Endothelial cell of umbilical vein (primary cell): ENCODE measurements around the gene RYR3. TPM values are rescaled to one million over a fixed set of nuclear protein-coding genes. Genes with fewer than 3 reads are reported as not detected.

Experiments
- BruUV-seq: library from RNA; stranded (reverse); fragments of 400-500 nt; replicated peaks from 2 replicates; lab custom pipeline; 2021; lab: Mats Ljungman, UMichigan
- CTCF ChIA-PET: fragments of 300-600, 350-600 bp; sonication (Branson Sonifier 250); formaldehyde crosslinking; loops from one replicate; lab custom pipeline; 2021; ENCODE audit warnings: antibody characterized with exemption, inconsistent platforms; lab: Charles Lee
- POLR2A ChIA-PET: fragments of 300-600, 350-600 bp; sonication (Branson Sonifier 250); formaldehyde crosslinking; loops from one replicate; lab custom pipeline; 2021; ENCODE audit warnings: antibody characterized with exemption, inconsistent platforms; lab: Charles Lee
- DNase-seq: peaks from one replicate; pipeline ENCODE4 v3.0.0-alpha.2; 2011; ENCODE audit warnings: low read depth, low spot score
- FAIRE-seq: peaks from 2 replicates; lab custom pipeline; 2011; peaks lifted over from hg19 to GRCh38; lab: Jason Lieb, UNC
- H2AFZ ChIP-seq: 2 replicates; pipeline ENCODE4 v1.6.0; 2012; ENCODE audit warnings: low read depth, low read length, control low read depth, inconsistent platforms
- H3K27ac ChIP-seq: 2 replicates; pipeline ENCODE4 v1.5.1; 2011; ENCODE audit warnings: low read depth, mild to moderate bottlenecking, control low read depth, low read length, moderate library complexity; ENCODE audit not compliant: insufficient read depth
- H3K27me3 ChIP-seq, 2 experiments: 2 replicates each; pipeline versions ENCODE4 v1.6.0 to v1.6.1; 2011; ENCODE audit warnings: low read length in 2 of 2, mixed read lengths in 1 of 2; ENCODE audit not compliant: control insufficient read depth in 2 of 2, insufficient read depth in 2 of 2
- H3K36me3 ChIP-seq, 2 experiments: 2 replicates in 1 of 2; 3 replicates in 1 of 2; pipeline ENCODE4 v1.5.1; 2011; ENCODE audit warnings: low read length in 2 of 2, mild to moderate bottlenecking in 1 of 2, moderate library complexity in 1 of 2; ENCODE audit not compliant: control insufficient read depth in 2 of 2, insufficient read depth in 2 of 2; ENCODE audit errors: extremely low read depth in 1 of 2
- H3K4me1 ChIP-seq: 3 replicates; pipeline ENCODE4 v1.5.1; 2011; ENCODE audit warnings: mild to moderate bottlenecking, low read length; ENCODE audit not compliant: control insufficient read depth, insufficient read depth; ENCODE audit errors: extremely low read depth
- H3K4me2 ChIP-seq: 2 replicates; pipeline ENCODE4 v1.6.1; 2011; ENCODE audit warnings: low read length, control low read depth, mixed read lengths; ENCODE audit not compliant: insufficient read depth
- H3K4me3 ChIP-seq, 3 experiments: fragments of 200-600 bp in 1 of 3; sonication (generic), shearing (Covaris generic) in 1 of 3; replicated peaks in 1 of 3; 2 replicates each; pipeline ENCODE4 v1.5.1; 2011 to 2016; ENCODE audit warnings: control low read depth in 3 of 3, low read length in 3 of 3, mild to moderate bottlenecking in 2 of 3, inconsistent platforms in 1 of 3, low read depth in 1 of 3, moderate library complexity in 1 of 3; ENCODE audit not compliant: insufficient read depth in 1 of 3
- H3K79me2 ChIP-seq: 2 replicates; pipeline ENCODE4 v1.6.0; 2012; ENCODE audit warnings: low read length, inconsistent platforms; ENCODE audit not compliant: control insufficient read depth, insufficient read depth
- H3K9ac ChIP-seq: replicated peaks from 2 replicates; pipeline ENCODE3; 2011; ENCODE audit warnings: low read length, control low read depth; ENCODE audit not compliant: insufficient read depth; ENCODE audit errors: extremely low read depth
- H3K9me1 ChIP-seq: replicated peaks from 3 replicates; pipeline ENCODE4 v1.6.0; 2011; ENCODE audit warnings: mild to moderate bottlenecking, low read length; ENCODE audit not compliant: control insufficient read depth, insufficient read depth; ENCODE audit errors: extremely low read depth
- H3K9me3 ChIP-seq: replicated peaks from 2 replicates; pipeline ENCODE4 v1.5.1; 2012; ENCODE audit warnings: low read length, inconsistent platforms; ENCODE audit not compliant: control insufficient read depth, insufficient read depth
- H4K20me1 ChIP-seq: replicated peaks from 2 replicates; pipeline ENCODE3; 2011; ENCODE audit warnings: mild to moderate bottlenecking, low read length; ENCODE audit not compliant: control insufficient read depth, insufficient read depth; ENCODE audit errors: extremely low read depth
- CTCF ChIP-seq, 2 donors: IDR thresholded peaks; 1 replicate in 1 of 2; 2 replicates in 1 of 2; pipeline ENCODE4 v1.5.1; 2011; ENCODE audit warnings: low read length in 2 of 2, mild to moderate bottlenecking in 2 of 2, moderate library complexity in 2 of 2, control low read depth in 1 of 2, inconsistent platforms in 1 of 2, low read depth in 1 of 2; ENCODE audit not compliant: insufficient read depth in 1 of 2; ENCODE audit errors: extremely low read depth in 1 of 2
- EZH2 ChIP-seq: IDR thresholded peaks from 2 replicates; pipeline ENCODE4 v1.6.1; 2012; ENCODE audit warnings: borderline replicate concordance, low read depth, mild to moderate bottlenecking, moderate library complexity, low read length, inconsistent platforms; ENCODE audit not compliant: severe bottlenecking
- FOS ChIP-seq: IDR thresholded peaks from 2 replicates; pipeline ENCODE4 v1.6.1; 2011; ENCODE audit warnings: mild to moderate bottlenecking, low read length, moderate library complexity, borderline replicate concordance; ENCODE audit not compliant: insufficient read depth
- GATA2 ChIP-seq: IDR thresholded peaks from 2 replicates; pipeline ENCODE4 v1.7.0; 2011; ENCODE audit warnings: low read depth, mild to moderate bottlenecking, moderate library complexity, mixed read lengths, low read length; ENCODE audit not compliant: insufficient read length, insufficient read depth
- JUN ChIP-seq: IDR thresholded peaks from 2 replicates; pipeline ENCODE4 v1.6.1; 2011; ENCODE audit warnings: borderline replicate concordance, low read depth; ENCODE audit not compliant: insufficient read length, insufficient read depth
- MAX ChIP-seq: IDR thresholded peaks from 2 replicates; pipeline ENCODE4 v1.6.1; 2011; ENCODE audit not compliant: insufficient read depth, insufficient read length
- MYC ChIP-seq: IDR thresholded peaks from one replicate; pipeline ENCODE4 v1.6.1; 2011; ENCODE audit warnings: mild to moderate bottlenecking, low read depth, low read length
- POLR2A ChIP-seq: IDR thresholded peaks from 2 replicates; pipeline ENCODE4 v1.6.1; 2012; ENCODE audit warnings: low read depth, mild to moderate bottlenecking, control low read depth, low read length
- POLR2AphosphoS5 ChIP-seq: IDR thresholded peaks from 2 replicates; pipeline ENCODE4 v1.6.1; 2012; ENCODE audit warnings: low read depth, mild to moderate bottlenecking, control low read depth, low read length, moderate library complexity; ENCODE audit not compliant: insufficient read depth
- dilution Hi-C: fragments of 300-500 bp; cut with MboI; formaldehyde crosslinking; loops from one replicate; pipeline ENCODE4 v1.15.0; 2019; ENCODE audit warnings: low sequenced_read_pairs; ENCODE audit not compliant: extremely low pct_ligation_motif_present
- intact Hi-C: fragments of 100-400 bp; cut with micrococcal nuclease; formaldehyde crosslinking; loops from one replicate; pipeline ENCODE4 v1.10.0; 2022
- polyA plus RNA-seq, 4 experiments: library from polyadenylated mRNA; depleted of rRNA in 3 of 4; stranded (reverse) in 3 of 4; unstranded in 1 of 4; fragments of >200 nt; gene quantifications; 2 replicates each; pipeline versions ENCODE4 v1.2.1 to v1.2.3, GENCODE V29; 2011 to 2012; ENCODE audit warnings: missing spikeins in 1 of 4
- total RNA-seq: library from RNA; stranded (reverse); gene quantifications from 2 replicates; pipeline ENCODE4 v1.2.3, GENCODE V29; 2021

RYR3 gene
- total and polyA plus RNA-seq, 2 donors (not counting 3 experiments of a cell fraction or from before 2014, with no cell fraction given) = not detected

- H3K9me3 ChIP-seq = no peaks in the 10 kb centered on the region
- H2AFZ ChIP-seq = no peak overlapping the region
- no peaks in the 10 kb centered on the region for H3K36me3 ChIP-seq
- no peaks in the 10 kb centered on the region for H3K9me1 ChIP-seq
- intact Hi-C loops (no loop called here), dilution Hi-C loops (no loop called here)
- H3K4me1 ChIP-seq = peaks cover 3% of the 10 kb centered on the region
- TF ChIP-seq JUN (no peak), GATA2 (no peak), POLR2A (no peak), EZH2 (no peak), POLR2AphosphoS5 (no peak), MAX (no peak), FOS (no peak), MYC (no peak), CTCF (IDR thresholded peaks at IDR 0.05; ENCODE audit: extremely low read depth in 1 of 2, insufficient read depth in 1 of 2, low read depth in 1 of 2, low read length in 2 of 2) (no peak)
- no peak overlapping the region for H3K27ac ChIP-seq
- H4K20me1 ChIP-seq = no peaks in the 10 kb centered on the region
- no peaks in the 10 kb centered on the region for H3K79me2 ChIP-seq
- no peak overlapping the region for H3K4me2 ChIP-seq
- H3K9ac ChIP-seq = no peak overlapping the region
- ChIA-PET POLR2A (no interaction called here), CTCF (interaction anchor here (7.8 kb wide), 3 partner anchors 404 to 441 kb away, joined by 213 to 277 read pairs (median 223); no protein-coding TSS in a partner anchor)
- peaks cover 8 to 16% of the 10 kb centered on the region in 2 experiments for H3K27me3 ChIP-seq
- FAIRE-seq (no peak), DNase-seq (no peak)
- BruUV-seq = no TSS peak
- no peak overlapping the region for H3K4me3 ChIP-seq
Measured at GRCh38 chr15:33296856-33297255, 13.9 kb upstream of the RYR3 start.
